ENCODE results near the gene CYS1. TPM values are rescaled to one million over a fixed set of nuclear protein-coding genes. Genes with fewer than 3 reads are reported as not detected.
"Not testable (repeated sequence)": the region's sequence is repeated elsewhere in the genome, so short reads cannot be mapped to it uniquely, and the experiment has no call there.

Gene CYS1
- total RNA-seq, 1 donor = 0.10 TPM

DNA sequence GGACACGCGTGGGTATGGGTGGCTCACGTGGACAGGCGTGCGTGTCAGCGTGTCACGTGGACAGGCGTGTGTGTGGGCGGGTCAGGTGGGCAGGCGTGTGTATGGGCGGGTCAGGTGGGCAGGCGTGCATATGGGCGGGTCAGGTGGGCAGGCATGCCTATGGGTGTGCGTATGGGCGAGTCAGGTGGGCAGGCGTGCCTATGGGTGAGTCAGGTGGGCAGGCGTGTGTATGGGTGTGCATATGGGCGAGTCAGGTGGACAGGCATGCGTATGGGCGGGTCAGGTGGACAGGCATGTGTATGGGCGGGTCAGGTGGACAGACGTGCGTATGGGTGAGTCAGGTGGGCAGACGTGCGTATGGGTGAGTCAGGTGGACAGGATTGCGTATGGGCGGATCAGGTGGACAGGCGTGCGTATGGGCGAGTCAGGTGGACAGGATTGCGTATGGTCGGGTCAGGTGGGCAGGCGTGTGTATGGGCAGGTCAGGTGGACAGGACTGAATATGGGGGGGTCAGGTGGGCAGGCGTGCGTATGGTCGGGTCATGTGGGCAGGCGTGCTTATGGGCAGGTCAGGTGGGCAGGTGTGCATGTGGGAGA lies 67.7 kb downstream of the CYS1 start:
- not testable (repeated sequence) for H3K27me3 ChIP-seq (ENCODE audit: insufficient read depth, low read length); H3K4me1 ChIP-seq (ENCODE audit: insufficient read depth, low read length); H3K4me3 ChIP-seq (ENCODE audit: low read length); H3K9me3 ChIP-seq (ENCODE audit: low read depth, low read length)

DNA sequence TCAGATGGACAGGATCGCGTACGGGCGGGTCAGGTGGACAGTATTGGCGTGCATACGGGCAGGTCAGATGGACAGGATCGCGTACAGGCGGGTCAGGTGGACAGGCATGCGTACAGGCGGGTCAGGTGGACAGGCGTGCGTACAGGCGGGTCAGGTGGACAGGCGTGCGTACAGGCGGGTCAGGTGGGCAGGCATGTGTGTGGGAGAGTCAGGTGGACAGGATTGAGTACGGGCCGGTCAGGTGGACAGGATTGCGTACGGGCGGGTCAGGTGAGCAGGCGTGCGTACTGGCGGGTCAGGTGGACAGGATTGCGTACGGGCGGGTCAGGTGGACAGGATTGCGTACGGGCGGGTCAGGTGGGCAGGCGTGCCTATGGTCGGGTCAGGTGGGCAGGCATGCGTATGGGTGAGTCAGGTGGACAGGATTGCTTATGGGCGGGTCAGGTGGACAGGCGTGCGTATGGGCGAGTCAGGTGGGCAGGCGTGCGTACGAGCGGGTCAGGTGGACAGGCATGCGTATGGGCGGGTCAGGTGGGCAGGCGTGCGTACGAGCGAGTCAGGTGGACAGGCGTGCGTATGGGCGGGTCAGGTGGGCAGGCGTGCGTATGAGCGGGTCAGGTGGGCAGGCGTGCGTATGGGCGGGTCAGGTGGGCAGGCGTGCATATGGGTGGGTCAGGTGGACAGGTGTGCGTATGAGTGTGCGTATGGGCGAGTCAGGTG lies 68.4 kb downstream of the CYS1 start:
- not testable (repeated sequence) for H3K4me1 ChIP-seq (ENCODE audit: insufficient read depth, low read length); H3K4me3 ChIP-seq (ENCODE audit: low read length); H3K27me3 ChIP-seq (ENCODE audit: insufficient read depth, low read length); H3K9me3 ChIP-seq (ENCODE audit: low read depth, low read length)

DNA sequence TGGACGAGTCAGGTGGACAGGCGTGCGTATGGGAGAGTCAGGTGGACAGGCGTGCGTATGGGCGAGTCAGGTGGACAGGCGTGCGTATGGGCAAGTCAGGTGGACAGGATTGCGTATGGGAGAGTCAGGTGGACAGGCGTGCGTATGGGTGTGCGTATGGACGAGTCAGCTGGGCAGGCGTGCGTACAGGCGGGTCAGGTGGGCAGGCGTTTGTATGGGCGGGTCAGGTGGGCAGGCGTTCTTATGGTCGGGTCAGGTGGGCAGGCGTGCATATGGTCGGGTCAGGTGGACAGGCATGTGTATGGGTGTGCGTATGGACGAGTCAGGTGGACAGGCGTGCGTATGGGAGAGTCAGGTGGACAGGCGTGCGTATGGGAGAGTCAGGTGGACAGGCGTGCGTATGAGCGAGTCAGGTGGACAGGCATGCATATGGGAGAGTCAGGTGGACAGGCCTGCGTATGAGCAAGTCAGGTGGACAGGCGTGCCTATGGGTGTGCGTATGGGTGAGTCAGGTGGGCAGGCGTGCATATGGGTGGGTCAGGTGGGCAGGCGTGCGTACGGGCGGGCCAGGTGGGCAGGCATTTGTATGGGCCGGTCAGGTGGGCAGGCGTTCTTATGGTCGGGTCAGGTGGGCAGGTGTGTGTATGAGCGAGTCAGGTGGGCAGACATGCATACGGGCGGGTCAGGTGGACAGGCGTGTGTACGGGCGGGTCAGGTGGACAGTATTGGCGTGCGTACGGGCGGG lies 69.2 kb downstream of the CYS1 start:
- H3K4me1 ChIP-seq (ENCODE audit: insufficient read depth, low read length); H3K9me3 ChIP-seq (ENCODE audit: low read depth, low read length); H3K27me3 ChIP-seq (ENCODE audit: insufficient read depth, low read length); H3K4me3 ChIP-seq (ENCODE audit: low read length): not testable (repeated sequence)

DNA sequence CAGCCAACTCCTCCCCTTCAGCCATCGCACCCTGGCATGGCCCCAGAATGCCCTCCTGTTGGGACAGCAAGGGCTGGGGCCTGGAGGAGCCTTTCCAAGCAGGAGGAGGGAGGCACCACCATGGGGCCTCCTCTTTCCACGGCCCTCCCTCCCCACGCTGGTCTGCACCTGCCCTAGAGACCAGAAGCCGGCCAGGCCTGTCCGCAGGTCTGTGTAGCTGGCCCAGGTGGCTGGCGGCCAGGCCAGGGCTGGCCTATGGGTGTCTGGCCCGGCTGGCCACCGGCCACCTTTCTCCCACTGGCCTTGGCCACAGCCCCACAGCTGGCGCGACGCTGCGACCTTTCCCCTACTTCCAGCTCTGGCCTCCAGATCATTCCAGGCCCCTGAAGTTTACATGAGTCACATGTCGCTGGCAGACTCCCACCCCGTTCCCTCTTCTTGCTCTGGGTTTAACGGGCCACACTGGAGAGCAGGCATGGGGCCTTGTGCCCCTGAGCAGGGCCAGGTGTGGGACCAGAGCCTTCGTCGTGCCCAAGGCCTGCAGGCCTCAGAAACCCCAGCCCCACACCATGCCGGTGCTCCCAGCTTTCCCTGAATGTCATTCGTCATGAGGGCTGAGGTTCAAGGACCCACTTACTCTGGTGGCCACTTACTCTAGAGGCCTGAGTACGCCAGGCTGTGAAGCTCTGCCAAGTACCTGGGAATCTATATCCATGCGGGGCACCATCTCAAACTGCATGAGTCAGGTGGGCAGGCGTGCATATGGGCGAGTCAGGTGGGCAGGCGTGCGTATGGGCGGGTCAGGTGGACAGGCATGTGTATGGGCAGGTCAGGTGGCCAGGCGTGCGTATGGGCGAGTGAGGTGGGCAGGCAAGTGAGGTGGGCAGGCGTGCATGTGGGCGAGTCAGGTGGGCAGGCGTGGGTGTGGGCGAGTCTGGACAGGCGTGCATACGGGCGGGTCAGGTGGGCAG lies 70.1 kb downstream of the CYS1 start:
- H3K4me3 ChIP-seq (ENCODE audit: low read length) = no peak overlapping the region
- no peaks in the 10 kb centered on the region for H3K4me1 ChIP-seq (ENCODE audit: insufficient read depth, low read length)
- H3K27me3 ChIP-seq (ENCODE audit: insufficient read depth, low read length) = peaks cover 10% of the 10 kb centered on the region
- no peaks in the 10 kb centered on the region for H3K9me3 ChIP-seq (ENCODE audit: low read depth, low read length)

DNA sequence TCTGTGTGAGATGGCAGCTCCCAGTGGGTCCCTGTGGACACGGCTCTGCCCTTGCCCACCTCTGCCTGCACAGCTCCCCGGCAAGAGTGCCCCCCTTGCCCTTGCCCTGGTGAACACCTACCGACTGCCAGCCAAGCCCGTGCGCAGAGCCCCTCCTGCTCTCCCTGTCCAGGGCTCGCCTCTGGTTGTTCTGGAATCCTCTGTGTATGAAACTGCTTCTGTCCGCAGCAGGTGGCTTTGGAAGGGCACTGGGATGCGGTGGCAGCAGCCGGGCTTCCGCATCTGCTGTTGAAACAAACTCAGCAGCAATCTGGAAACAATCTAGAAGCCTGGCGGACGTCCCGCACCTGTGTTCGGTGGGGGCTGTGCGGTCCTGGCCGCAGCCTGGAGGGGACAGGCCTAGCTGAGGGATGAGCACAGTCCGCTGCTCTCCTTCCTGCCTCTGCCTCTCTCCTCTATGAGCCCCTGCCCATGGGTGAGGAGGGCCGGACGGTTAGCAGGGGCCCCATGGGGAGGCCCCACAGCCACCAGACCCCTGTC lies 70.9 kb downstream of the CYS1 start:
- H3K9me3 ChIP-seq (ENCODE audit: low read depth, low read length) = no peaks in the 10 kb centered on the region
- H3K4me1 ChIP-seq (ENCODE audit: insufficient read depth, low read length) = no peaks in the 10 kb centered on the region
- H3K27me3 ChIP-seq (ENCODE audit: insufficient read depth, low read length) = peaks cover 10% of the 10 kb centered on the region
- H3K4me3 ChIP-seq (ENCODE audit: low read length) = no peak overlapping the region

DNA sequence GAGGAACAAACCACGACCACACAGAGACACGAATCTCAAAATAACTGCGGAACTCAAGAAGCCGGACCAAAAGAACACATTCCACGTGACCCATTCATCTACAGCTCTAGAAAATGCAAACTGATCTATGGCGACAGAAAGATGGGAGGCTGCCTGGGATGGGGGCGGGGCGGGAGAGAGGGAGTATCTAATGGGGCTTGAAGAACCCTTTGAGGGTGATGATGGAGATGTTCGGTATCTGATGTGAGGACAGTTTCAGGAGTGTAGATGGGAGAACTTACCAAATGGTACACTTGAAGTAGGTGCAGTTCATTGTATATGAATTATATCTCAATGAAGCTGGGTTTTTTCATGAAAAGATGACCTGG lies 71.4 kb downstream of the CYS1 start:
- H3K4me3 ChIP-seq (ENCODE audit: low read length) = no peak overlapping the region
- no peaks in the 10 kb centered on the region for H3K4me1 ChIP-seq (ENCODE audit: insufficient read depth, low read length)
- H3K27me3 ChIP-seq (ENCODE audit: insufficient read depth, low read length) = peaks cover 10% of the 10 kb centered on the region
- no peaks in the 10 kb centered on the region for H3K9me3 ChIP-seq (ENCODE audit: low read depth, low read length)

DNA sequence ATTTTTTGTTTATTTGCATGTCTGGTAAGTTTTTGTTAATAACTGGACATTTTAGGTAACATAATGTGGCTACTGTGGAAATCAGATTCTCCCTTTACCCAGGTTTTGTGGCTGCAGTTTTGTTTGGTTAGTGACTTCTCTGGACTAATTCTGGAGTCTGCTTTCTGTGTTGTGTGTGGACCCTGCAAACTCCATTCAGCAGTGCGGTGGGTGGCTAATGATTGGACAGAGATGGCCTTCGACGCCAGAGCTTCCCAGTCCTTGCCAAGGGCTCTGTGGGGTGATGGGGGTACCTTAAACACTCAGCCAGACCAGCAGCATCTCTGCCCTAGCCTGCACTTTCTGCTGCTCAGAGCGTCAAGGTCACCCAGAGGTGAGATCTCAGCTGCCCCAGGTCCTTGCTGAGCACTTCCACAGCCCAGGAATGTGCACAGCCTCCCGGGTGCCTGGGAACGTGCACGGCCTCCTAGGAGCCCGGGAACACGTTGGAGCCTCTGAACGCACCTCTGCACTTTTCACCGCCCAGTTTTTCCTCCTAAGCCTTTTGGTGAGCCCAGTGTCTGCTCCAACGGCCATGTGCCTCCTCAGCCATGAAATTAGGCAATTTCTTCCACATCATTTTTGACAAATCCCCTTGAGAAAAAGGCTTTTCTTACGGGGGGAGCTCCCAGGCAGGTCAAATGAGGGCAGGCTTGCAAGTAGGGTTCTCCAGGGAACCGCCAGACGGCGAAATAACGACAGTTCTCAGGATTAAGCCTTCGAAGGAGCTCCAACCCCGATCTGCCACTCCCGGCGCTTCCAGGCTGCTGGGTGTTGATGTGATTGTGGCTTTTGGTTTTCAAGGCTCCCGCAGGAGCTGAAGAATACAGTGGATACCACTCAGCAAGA lies 72.0 kb downstream of the CYS1 start:
- peaks cover 10% of the 10 kb centered on the region for H3K27me3 ChIP-seq (ENCODE audit: insufficient read depth, low read length)
- no peaks in the 10 kb centered on the region for H3K9me3 ChIP-seq (ENCODE audit: low read depth, low read length)
- no peaks in the 10 kb centered on the region for H3K4me1 ChIP-seq (ENCODE audit: insufficient read depth, low read length)
- H3K4me3 ChIP-seq (ENCODE audit: low read length) = no peak overlapping the region

DNA sequence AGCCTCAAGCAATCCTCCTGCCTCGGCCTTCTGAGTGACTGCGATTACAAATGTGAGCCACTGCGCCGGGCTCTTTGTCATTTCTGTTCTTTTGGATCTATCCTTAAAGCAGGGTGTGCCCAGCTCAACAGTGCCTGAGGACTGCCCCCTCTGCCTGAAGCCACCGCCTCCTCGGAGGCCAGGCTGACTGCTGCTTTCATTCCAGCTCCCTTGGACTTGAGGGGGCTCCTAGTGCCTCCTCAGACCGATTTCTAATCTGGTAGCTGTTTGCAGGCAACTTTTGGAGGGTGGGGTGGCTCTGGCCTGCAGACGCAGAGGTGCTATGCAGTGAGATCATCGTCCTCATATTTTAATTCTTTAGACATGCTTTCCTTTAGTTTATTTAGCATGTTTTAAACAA lies 72.8 kb downstream of the CYS1 start:
- peaks cover 10% of the 10 kb centered on the region for H3K27me3 ChIP-seq (ENCODE audit: insufficient read depth, low read length)
- H3K4me1 ChIP-seq (ENCODE audit: insufficient read depth, low read length) = no peaks in the 10 kb centered on the region
- no peaks in the 10 kb centered on the region for H3K9me3 ChIP-seq (ENCODE audit: low read depth, low read length)
- H3K4me3 ChIP-seq (ENCODE audit: low read length) = no peak overlapping the region

Other genes starting within 250 kb of the CYS1 start
- 13.7 TPM for gene TAF1B, start 236.9 kb downstream of the CYS1 start, total RNA-seq
- gene GRHL1, start 128.7 kb downstream of the CYS1 start, total RNA-seq = 3.9 TPM
- gene KLF11, start 36.9 kb downstream of the CYS1 start, total RNA-seq = 37.7 TPM
- 5.5 TPM for gene RRM2, start 42.3 kb upstream of the CYS1 start, total RNA-seq
- 34.7 TPM for gene HPCAL1, start 222.5 kb upstream of the CYS1 start, total RNA-seq

Data from mononuclear cell (primary cell).